Hepatocyte (in vitro differentiated cells): ENCODE data around the gene MEF2C.
"Not testable (repeated sequence)": the region's sequence is repeated elsewhere in the genome, so short reads cannot be mapped to it uniquely, and the experiment has no call there.

Experiments used
- EZH2 ChIP-seq: fragments of 200-600 bp; sonication (generic); IDR thresholded peaks from 2 replicates; pipeline ENCODE4 v1.6.1; 2016; ENCODE audit warnings: antibody characterized with exemption, mild to moderate bottlenecking, borderline replicate concordance
- EZH2phosphoT487 ChIP-seq: fragments of 200-600 bp; sonication (generic); IDR thresholded peaks from one replicate; pipeline ENCODE4 v1.6.1; 2018; ENCODE audit warnings: antibody characterized with exemption, mild to moderate bottlenecking, low read depth, moderate library complexity; ENCODE audit not compliant: unreplicated experiment, severe bottlenecking
- TF ChIP-seq, protein P1 (sequence below): fragments of 200-600 bp; sonication (generic); IDR thresholded peaks from 2 replicates; pipeline ENCODE4 v1.5.1; 2016; ENCODE audit warnings: antibody characterized with exemption, mild to moderate bottlenecking; ENCODE audit not compliant: poor library complexity

- TF ChIP-seq, protein P1, sequence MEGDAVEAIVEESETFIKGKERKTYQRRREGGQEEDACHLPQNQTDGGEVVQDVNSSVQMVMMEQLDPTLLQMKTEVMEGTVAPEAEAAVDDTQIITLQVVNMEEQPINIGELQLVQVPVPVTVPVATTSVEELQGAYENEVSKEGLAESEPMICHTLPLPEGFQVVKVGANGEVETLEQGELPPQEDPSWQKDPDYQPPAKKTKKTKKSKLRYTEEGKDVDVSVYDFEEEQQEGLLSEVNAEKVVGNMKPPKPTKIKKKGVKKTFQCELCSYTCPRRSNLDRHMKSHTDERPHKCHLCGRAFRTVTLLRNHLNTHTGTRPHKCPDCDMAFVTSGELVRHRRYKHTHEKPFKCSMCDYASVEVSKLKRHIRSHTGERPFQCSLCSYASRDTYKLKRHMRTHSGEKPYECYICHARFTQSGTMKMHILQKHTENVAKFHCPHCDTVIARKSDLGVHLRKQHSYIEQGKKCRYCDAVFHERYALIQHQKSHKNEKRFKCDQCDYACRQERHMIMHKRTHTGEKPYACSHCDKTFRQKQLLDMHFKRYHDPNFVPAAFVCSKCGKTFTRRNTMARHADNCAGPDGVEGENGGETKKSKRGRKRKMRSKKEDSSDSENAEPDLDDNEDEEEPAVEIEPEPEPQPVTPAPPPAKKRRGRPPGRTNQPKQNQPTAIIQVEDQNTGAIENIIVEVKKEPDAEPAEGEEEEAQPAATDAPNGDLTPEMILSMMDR, result not testable (repeated sequence)
- TF ChIP-seq EZH2phosphoT487, EZH2: not testable (repeated sequence)
Measured at GRCh38 chr5:88911059-88911572, 28.1 kb upstream of the MEF2C start.
